ENCODE measurements around the gene TTLL11. TPM values are rescaled to one million over a fixed set of nuclear protein-coding genes. Genes with fewer than 3 reads are reported as not detected.

TTLL11 gene
- total RNA-seq, 1 experiment from 2014 or later, result 7.0 TPM

DNA sequence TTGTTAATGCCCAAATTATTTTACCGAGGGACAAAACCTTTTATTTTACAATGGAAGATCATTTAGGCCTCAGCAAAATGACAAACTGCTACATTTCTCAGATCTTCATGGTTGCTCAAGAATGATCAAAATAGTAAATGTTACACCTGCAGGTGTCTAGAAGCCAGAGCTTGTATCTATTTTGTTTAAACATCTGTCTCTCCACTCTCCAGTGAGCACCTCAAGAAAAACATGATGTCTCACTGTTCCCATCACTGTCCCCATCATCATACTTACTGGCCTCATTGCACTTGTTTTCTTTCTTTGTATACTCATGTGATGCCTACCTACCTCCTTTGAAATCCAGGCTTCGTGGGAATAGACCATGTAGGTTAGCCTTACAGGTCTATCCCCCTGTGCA, 149.6 kb downstream of the TTLL11 start:
- no peak for DNase-seq
- no TSS peak for BruUV-seq (replicated peaks)
- H3K9me2 ChIP-seq (replicated peaks; ENCODE audit: low read length), result no peaks in the 10 kb centered on the region
- no peak overlapping the region for H3K4me3 ChIP-seq (ENCODE audit: low read length)
- H3K4me1 ChIP-seq (ENCODE audit: insufficient read depth, low read length), result peaks cover 52% of the 10 kb centered on the region
- H3K4me2 ChIP-seq (ENCODE audit: low read length), result peak overlapping the region; percentile 71
- TF ChIP-seq EZH2 (IDR thresholded peaks at IDR 0.05; ENCODE audit: low read length, unreplicated experiment) (no peak), EZH2phosphoT487 (IDR thresholded peaks at IDR 0.05; ENCODE audit: borderline replicate concordance, low read length) (no peak)
- TF ChIP-seq, protein P1, sequence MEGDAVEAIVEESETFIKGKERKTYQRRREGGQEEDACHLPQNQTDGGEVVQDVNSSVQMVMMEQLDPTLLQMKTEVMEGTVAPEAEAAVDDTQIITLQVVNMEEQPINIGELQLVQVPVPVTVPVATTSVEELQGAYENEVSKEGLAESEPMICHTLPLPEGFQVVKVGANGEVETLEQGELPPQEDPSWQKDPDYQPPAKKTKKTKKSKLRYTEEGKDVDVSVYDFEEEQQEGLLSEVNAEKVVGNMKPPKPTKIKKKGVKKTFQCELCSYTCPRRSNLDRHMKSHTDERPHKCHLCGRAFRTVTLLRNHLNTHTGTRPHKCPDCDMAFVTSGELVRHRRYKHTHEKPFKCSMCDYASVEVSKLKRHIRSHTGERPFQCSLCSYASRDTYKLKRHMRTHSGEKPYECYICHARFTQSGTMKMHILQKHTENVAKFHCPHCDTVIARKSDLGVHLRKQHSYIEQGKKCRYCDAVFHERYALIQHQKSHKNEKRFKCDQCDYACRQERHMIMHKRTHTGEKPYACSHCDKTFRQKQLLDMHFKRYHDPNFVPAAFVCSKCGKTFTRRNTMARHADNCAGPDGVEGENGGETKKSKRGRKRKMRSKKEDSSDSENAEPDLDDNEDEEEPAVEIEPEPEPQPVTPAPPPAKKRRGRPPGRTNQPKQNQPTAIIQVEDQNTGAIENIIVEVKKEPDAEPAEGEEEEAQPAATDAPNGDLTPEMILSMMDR (conservative IDR thresholded peaks at IDR 0.05; ENCODE audit: low read depth, low read length), result no peak
- peaks cover 62% of the 10 kb centered on the region for H3K79me2 ChIP-seq (ENCODE audit: low read length)
- H2AFZ ChIP-seq (ENCODE audit: low read length), result no peak overlapping the region
- H3K27me3 ChIP-seq (ENCODE audit: low read length), result no peaks in the 10 kb centered on the region
- ATAC-seq, result no peak
- H3K27ac ChIP-seq (ENCODE audit: low read length), result peak overlapping the region; percentile 85
- peaks cover 13% of the 10 kb centered on the region for H3K36me3 ChIP-seq (ENCODE audit: low read depth, low read length)
- H3K9ac ChIP-seq (ENCODE audit: low read length), result no peak overlapping the region
- intact Hi-C loops (cut with micrococcal nuclease), result no loop called here
- POLR2A ChIA-PET (ENCODE audit: unreplicated experiment), result no interaction called here
- H3F3A ChIP-seq (ENCODE audit: low read length, unreplicated experiment), result no peaks in the 10 kb centered on the region
- no peaks in the 10 kb centered on the region for H4K20me1 ChIP-seq (ENCODE audit: low read length)
- CTCF ChIA-PET, result no interaction called here
- no peaks in the 10 kb centered on the region for H3K9me3 ChIP-seq (ENCODE audit: low read length)

DNA sequence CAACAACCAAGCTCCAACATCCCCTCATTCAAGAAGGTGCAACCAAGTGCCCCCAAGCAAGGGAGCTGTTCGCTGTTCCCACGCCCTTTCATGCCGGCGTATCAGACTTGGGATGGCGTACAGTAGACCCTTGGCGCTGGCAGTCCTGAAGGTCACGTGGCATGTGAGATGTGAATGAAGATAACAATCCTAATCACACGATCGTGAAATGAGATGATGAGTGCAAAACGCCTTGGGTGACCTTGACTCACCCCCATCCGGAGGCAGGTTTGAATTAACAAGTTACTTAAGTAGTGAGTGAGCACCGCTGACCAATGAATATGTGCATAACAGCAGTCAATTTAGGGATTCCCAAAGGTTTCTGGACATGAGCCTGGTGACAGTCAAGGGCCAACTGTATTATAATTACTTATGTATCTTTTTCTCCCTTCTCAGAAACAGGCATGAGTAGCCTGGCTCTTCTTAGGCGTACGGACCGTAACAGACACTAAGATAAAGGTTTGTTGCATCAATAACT, 150.2 kb downstream of the TTLL11 start:
- no peak for TF ChIP-seq EZH2phosphoT487 (IDR thresholded peaks at IDR 0.05; ENCODE audit: borderline replicate concordance, low read length)
- TF ChIP-seq, protein P1 (conservative IDR thresholded peaks at IDR 0.05; ENCODE audit: low read depth, low read length), result no peak
- no peak for TF ChIP-seq EZH2 (IDR thresholded peaks at IDR 0.05; ENCODE audit: low read length, unreplicated experiment)
- H3K27me3 ChIP-seq (ENCODE audit: low read length), result no peaks in the 10 kb centered on the region
- H3K4me3 ChIP-seq (ENCODE audit: low read length), result no peak overlapping the region
- H3K9me3 ChIP-seq (ENCODE audit: low read length), result no peaks in the 10 kb centered on the region
- H3K4me1 ChIP-seq (ENCODE audit: insufficient read depth, low read length), result peaks cover 47% of the 10 kb centered on the region
- no peak overlapping the region for H3K9ac ChIP-seq (ENCODE audit: low read length)
- CTCF ChIA-PET, result no interaction called here
- no peak overlapping the region for H2AFZ ChIP-seq (ENCODE audit: low read length)
- no TSS peak for BruUV-seq (replicated peaks)
- H3K9me2 ChIP-seq (replicated peaks; ENCODE audit: low read length), result no peaks in the 10 kb centered on the region
- ATAC-seq (no peak), DNase-seq (no peak)
- POLR2A ChIA-PET (ENCODE audit: unreplicated experiment), result no interaction called here
- H3F3A ChIP-seq (ENCODE audit: low read length, unreplicated experiment), result no peaks in the 10 kb centered on the region
- intact Hi-C loops (cut with micrococcal nuclease), result no loop called here
- H4K20me1 ChIP-seq (ENCODE audit: low read length), result no peaks in the 10 kb centered on the region
- H3K36me3 ChIP-seq (ENCODE audit: low read depth, low read length), result peaks cover 13% of the 10 kb centered on the region
- H3K79me2 ChIP-seq (ENCODE audit: low read length), result peaks cover 62% of the 10 kb centered on the region
- H3K4me2 ChIP-seq (ENCODE audit: low read length), result no peak overlapping the region
- no peak overlapping the region for H3K27ac ChIP-seq (ENCODE audit: low read length)

DNA sequence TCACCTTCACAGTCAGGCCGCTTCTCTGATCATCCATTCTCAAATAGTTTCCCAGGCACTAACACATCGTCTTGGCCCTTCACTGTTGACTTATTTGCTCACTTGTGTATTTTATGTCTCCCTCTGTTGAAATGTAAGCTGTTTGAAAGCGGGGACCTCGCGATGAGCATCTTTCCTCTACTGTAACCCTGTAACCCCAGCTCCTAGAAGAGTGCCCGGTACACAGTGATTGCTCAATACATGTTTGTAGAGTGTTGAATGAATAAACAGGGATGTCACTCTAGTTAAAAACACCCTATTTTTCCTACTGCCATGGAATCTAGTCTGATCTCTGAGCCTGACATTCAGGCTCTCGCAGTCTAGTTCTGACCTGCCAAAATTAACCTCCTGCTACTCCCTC, 150.8 kb downstream of the TTLL11 start:
- H4K20me1 ChIP-seq (ENCODE audit: low read length), result no peaks in the 10 kb centered on the region
- H3K36me3 ChIP-seq (ENCODE audit: low read depth, low read length), result peaks cover 13% of the 10 kb centered on the region
- no peak overlapping the region for H3K27ac ChIP-seq (ENCODE audit: low read length)
- no peak for TF ChIP-seq EZH2phosphoT487 (IDR thresholded peaks at IDR 0.05; ENCODE audit: borderline replicate concordance, low read length)
- CTCF ChIA-PET, result no interaction called here
- no peaks in the 10 kb centered on the region for H3K9me3 ChIP-seq (ENCODE audit: low read length)
- H3K27me3 ChIP-seq (ENCODE audit: low read length), result no peaks in the 10 kb centered on the region
- H2AFZ ChIP-seq (ENCODE audit: low read length), result no peak overlapping the region
- peaks cover 41% of the 10 kb centered on the region for H3K4me1 ChIP-seq (ENCODE audit: insufficient read depth, low read length)
- H3K9me2 ChIP-seq (replicated peaks; ENCODE audit: low read length), result no peaks in the 10 kb centered on the region
- H3F3A ChIP-seq (ENCODE audit: low read length, unreplicated experiment), result no peaks in the 10 kb centered on the region
- DNase-seq (no peak), ATAC-seq (no peak)
- no peak overlapping the region for H3K4me3 ChIP-seq (ENCODE audit: low read length)
- H3K79me2 ChIP-seq (ENCODE audit: low read length), result peaks cover 60% of the 10 kb centered on the region
- POLR2A ChIA-PET (ENCODE audit: unreplicated experiment), result no interaction called here
- H3K9ac ChIP-seq (ENCODE audit: low read length), result no peak overlapping the region
- BruUV-seq (replicated peaks), result no TSS peak
- H3K4me2 ChIP-seq (ENCODE audit: low read length), result no peak overlapping the region
- intact Hi-C loops (cut with micrococcal nuclease), result no loop called here
